HG02870 (cell line): Measurements from ENCODE around the gene CNTN6.
"Not testable (repeated sequence)": the region's sequence is repeated elsewhere in the genome, so short reads cannot be mapped to it uniquely, and the experiment has no call there.

Source experiments
- ATAC-seq: cut with Tn5 transposase; IDR thresholded peaks from one replicate; pipeline ENCODE4 v1.9.1; 2021; ENCODE audit warnings: mild to moderate bottlenecking, moderate library complexity; ENCODE audit not compliant: unreplicated experiment

The CNTN6 gene

GRCh38 chr3:1272546-1273265, 179.9 kb downstream of the CNTN6 start:
- ATAC-seq: no peak

- no peak for ATAC-seq
These were observed 182.7 kb downstream of the CNTN6 start for GRCh38 chr3:1275495-1275894.

GRCh38 chr3:1287815-1288214, 195.0 kb downstream of the CNTN6 start:
- ATAC-seq: no peak

- ATAC-seq: no peak
These were observed 196.1 kb downstream of the CNTN6 start for GRCh38 chr3:1288805-1289494.

- ATAC-seq: no peak
These were observed 199.8 kb downstream of the CNTN6 start for GRCh38 chr3:1292571-1293071.

- ATAC-seq: no peak
These were observed 201.8 kb downstream of the CNTN6 start for GRCh38 chr3:1294586-1294985.

GRCh38 chr3:1318296-1319005, 225.6 kb downstream of the CNTN6 start:
- ATAC-seq: no peak

GRCh38 chr3:1326546-1326945, 233.7 kb downstream of the CNTN6 start:
- no peak for ATAC-seq

- no peak for ATAC-seq
These were observed 237.3 kb downstream of the CNTN6 start for GRCh38 chr3:1330107-1330506.

GRCh38 chr3:1346386-1346785, 253.6 kb downstream of the CNTN6 start:
- no peak for ATAC-seq

GRCh38 chr3:1348547-1348946, 255.7 kb downstream of the CNTN6 start:
- ATAC-seq: no peak

- ATAC-seq: no peak
These were observed 258.1 kb downstream of the CNTN6 start for GRCh38 chr3:1350885-1351284.

GRCh38 chr3:1355691-1356090, 262.9 kb downstream of the CNTN6 start:
- ATAC-seq: no peak

GRCh38 chr3:1356101-1356500, 263.3 kb downstream of the CNTN6 start:
- ATAC-seq: no peak

GRCh38 chr3:1365528-1365927, 272.7 kb downstream of the CNTN6 start:
- ATAC-seq: no peak

GRCh38 chr3:1374471-1374870, 281.6 kb downstream of the CNTN6 start:
- no peak for ATAC-seq

- ATAC-seq: no peak
These were observed 282.3 kb downstream of the CNTN6 start for GRCh38 chr3:1375145-1375544.

GRCh38 chr3:1380926-1381646, 288.3 kb downstream of the CNTN6 start:
- ATAC-seq: peak; percentile 87

- peak; percentile 33 for ATAC-seq
These were observed 288.8 kb downstream of the CNTN6 start for GRCh38 chr3:1381647-1382036.

- not testable (repeated sequence) for ATAC-seq
These were observed 294.6 kb downstream of the CNTN6 start for GRCh38 chr3:1387396-1387905.

GRCh38 chr3:1394188-1394587, 301.4 kb downstream of the CNTN6 start:
- no peak for ATAC-seq
